ENCODE data around the gene LIMCH1. TPM values are rescaled to one million over a fixed set of nuclear protein-coding genes. Genes with fewer than 3 reads are reported as not detected.

Gene LIMCH1
- polyA plus RNA-seq, 1 donor (not counting 4 experiments of a cell fraction or from before 2014, with no cell fraction given): 1.1 TPM

DNA sequence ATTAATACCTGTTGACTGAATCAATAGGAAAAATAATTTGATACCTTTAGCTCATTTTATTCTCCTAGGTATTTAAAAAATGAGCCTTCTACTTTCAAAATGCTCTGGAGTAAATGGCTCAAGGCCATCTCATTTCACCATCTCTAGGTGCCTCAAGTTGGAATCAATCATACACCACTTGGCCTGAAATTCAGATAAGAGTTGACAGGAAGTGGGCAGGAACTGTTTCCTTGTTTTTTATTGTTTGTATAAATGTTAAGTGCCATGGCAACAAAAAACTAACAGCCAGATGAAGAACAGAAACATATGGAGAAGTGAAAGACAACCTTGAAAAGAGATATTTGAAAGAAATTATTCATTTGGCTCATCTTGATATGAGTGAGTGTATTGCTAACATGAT, 12.4 kb downstream of the LIMCH1 start:
- TF ChIP-seq EZH2 (IDR thresholded peaks at IDR 0.05; ENCODE audit: low read length): no peak
- TF ChIP-seq, protein P1, sequence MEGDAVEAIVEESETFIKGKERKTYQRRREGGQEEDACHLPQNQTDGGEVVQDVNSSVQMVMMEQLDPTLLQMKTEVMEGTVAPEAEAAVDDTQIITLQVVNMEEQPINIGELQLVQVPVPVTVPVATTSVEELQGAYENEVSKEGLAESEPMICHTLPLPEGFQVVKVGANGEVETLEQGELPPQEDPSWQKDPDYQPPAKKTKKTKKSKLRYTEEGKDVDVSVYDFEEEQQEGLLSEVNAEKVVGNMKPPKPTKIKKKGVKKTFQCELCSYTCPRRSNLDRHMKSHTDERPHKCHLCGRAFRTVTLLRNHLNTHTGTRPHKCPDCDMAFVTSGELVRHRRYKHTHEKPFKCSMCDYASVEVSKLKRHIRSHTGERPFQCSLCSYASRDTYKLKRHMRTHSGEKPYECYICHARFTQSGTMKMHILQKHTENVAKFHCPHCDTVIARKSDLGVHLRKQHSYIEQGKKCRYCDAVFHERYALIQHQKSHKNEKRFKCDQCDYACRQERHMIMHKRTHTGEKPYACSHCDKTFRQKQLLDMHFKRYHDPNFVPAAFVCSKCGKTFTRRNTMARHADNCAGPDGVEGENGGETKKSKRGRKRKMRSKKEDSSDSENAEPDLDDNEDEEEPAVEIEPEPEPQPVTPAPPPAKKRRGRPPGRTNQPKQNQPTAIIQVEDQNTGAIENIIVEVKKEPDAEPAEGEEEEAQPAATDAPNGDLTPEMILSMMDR (optimal IDR thresholded peaks at IDR 0.05 in 1 of 3, IDR thresholded peaks at IDR 0.05 in 1 of 3, conservative IDR thresholded peaks at IDR 0.05 in 1 of 3; ENCODE audit: extremely low read depth in 1 of 3, insufficient read depth in 2 of 3, low read length in 3 of 3): no peak
- no peaks in the 10 kb centered on the region for H3K4me1 ChIP-seq (ENCODE audit: control insufficient read depth, extremely low read depth, insufficient read depth, low read length)
- H3K9ac ChIP-seq (ENCODE audit: control insufficient read depth, extremely low read depth, insufficient read depth, low read length): no peak overlapping the region
- FAIRE-seq (no peak), DNase-seq (ENCODE audit: low read depth, low spot score) (no peak)
- no peak overlapping the region for H2AFZ ChIP-seq (ENCODE audit: control insufficient read depth, low read length)
- H3K4me2 ChIP-seq (ENCODE audit: control insufficient read depth, extremely low read depth, insufficient read depth, low read depth, low read length): no peak overlapping the region
- no peaks in the 10 kb centered on the region for H3K27me3 ChIP-seq (ENCODE audit: control insufficient read depth, extremely low read depth, insufficient read depth, low read length)
- dilution Hi-C loops (cut with MboI; ENCODE audit: extremely low pct_ligation_motif_present, low sequenced_read_pairs): no loop called here
- H4K20me1 ChIP-seq (ENCODE audit: control insufficient read depth, extremely low read depth, insufficient read depth, low read length): no peaks in the 10 kb centered on the region
- H3K79me2 ChIP-seq (ENCODE audit: control insufficient read depth, insufficient read depth, low read length): no peaks in the 10 kb centered on the region
- no peaks in the 10 kb centered on the region for H3K9me1 ChIP-seq (ENCODE audit: control insufficient read depth, extremely low read depth, insufficient read depth, low read length)
- no peak overlapping the region for H3K27ac ChIP-seq (ENCODE audit: control insufficient read depth, insufficient read depth, low read length)
- no peaks in the 10 kb centered on the region for H3K36me3 ChIP-seq (ENCODE audit: control insufficient read depth in 2 of 2, extremely low read depth in 1 of 2, insufficient read depth in 2 of 2, low read length in 2 of 2)
- H3K9me3 ChIP-seq (ENCODE audit: control insufficient read depth, low read depth, low read length): no peaks in the 10 kb centered on the region
- no peak overlapping the region for H3K4me3 ChIP-seq (ENCODE audit: control insufficient read depth in 2 of 3, extremely low read depth in 1 of 3, insufficient read depth in 2 of 3, low read depth in 1 of 3, low read length in 3 of 3)

DNA sequence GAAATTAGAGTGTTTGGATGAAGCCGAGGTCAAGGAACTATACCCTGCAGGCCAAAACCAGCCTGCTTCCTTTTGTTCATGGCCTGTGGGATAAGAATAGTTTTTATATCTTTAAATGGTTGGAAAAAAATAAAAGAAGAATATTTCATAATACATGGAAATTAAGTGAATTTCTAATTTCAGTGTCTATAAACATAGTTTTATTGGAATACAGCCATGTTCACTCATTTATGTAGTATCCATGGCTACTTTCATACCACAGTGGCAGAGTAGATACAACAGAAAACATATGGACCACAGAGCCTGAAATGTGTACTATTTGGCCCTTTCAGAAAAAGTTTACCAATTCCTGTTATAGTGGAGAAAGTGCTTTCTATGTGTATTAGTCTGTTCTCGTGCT, 13.6 kb downstream of the LIMCH1 start:
- no peaks in the 10 kb centered on the region for H3K27me3 ChIP-seq (ENCODE audit: control insufficient read depth, extremely low read depth, insufficient read depth, low read length)
- FAIRE-seq: no peak
- H3K4me1 ChIP-seq (ENCODE audit: control insufficient read depth, extremely low read depth, insufficient read depth, low read length): no peaks in the 10 kb centered on the region
- DNase-seq (ENCODE audit: low read depth, low spot score): no peak
- no peaks in the 10 kb centered on the region for H3K9me3 ChIP-seq (ENCODE audit: control insufficient read depth, low read depth, low read length)
- H3K36me3 ChIP-seq (ENCODE audit: control insufficient read depth in 2 of 2, extremely low read depth in 1 of 2, insufficient read depth in 2 of 2, low read length in 2 of 2): no peaks in the 10 kb centered on the region
- no peak overlapping the region for H3K27ac ChIP-seq (ENCODE audit: control insufficient read depth, insufficient read depth, low read length)
- no peaks in the 10 kb centered on the region for H3K9me1 ChIP-seq (ENCODE audit: control insufficient read depth, extremely low read depth, insufficient read depth, low read length)
- TF ChIP-seq, protein P1 (optimal IDR thresholded peaks at IDR 0.05 in 1 of 3, IDR thresholded peaks at IDR 0.05 in 1 of 3, conservative IDR thresholded peaks at IDR 0.05 in 1 of 3; ENCODE audit: extremely low read depth in 1 of 3, insufficient read depth in 2 of 3, low read length in 3 of 3): no peak
- TF ChIP-seq EZH2 (IDR thresholded peaks at IDR 0.05; ENCODE audit: low read length): no peak
- H2AFZ ChIP-seq (ENCODE audit: control insufficient read depth, low read length): no peak overlapping the region
- H3K79me2 ChIP-seq (ENCODE audit: control insufficient read depth, insufficient read depth, low read length): no peaks in the 10 kb centered on the region
- dilution Hi-C loops (cut with MboI; ENCODE audit: extremely low pct_ligation_motif_present, low sequenced_read_pairs): no loop called here
- H3K4me2 ChIP-seq (ENCODE audit: control insufficient read depth, extremely low read depth, insufficient read depth, low read depth, low read length): no peak overlapping the region
- H3K4me3 ChIP-seq (ENCODE audit: control insufficient read depth in 2 of 3, extremely low read depth in 1 of 3, insufficient read depth in 2 of 3, low read depth in 1 of 3, low read length in 3 of 3): no peak overlapping the region
- no peaks in the 10 kb centered on the region for H4K20me1 ChIP-seq (ENCODE audit: control insufficient read depth, extremely low read depth, insufficient read depth, low read length)
- H3K9ac ChIP-seq (ENCODE audit: control insufficient read depth, extremely low read depth, insufficient read depth, low read length): no peak overlapping the region

Data from keratinocyte (primary cell).